GM23248 (cell line): Measurements from ENCODE around the gene ZFTA.
"Not testable (repeated sequence)": the region's sequence is repeated elsewhere in the genome, so short reads cannot be mapped to it uniquely, and the experiment has no call there.

Experiments used
- EZH2 ChIP-seq: fragments of 200-600 bp; sonication (generic); IDR thresholded peaks from 2 replicates; pipeline ENCODE4 v1.6.1; 2018; ENCODE audit warnings: antibody characterized with exemption, mild to moderate bottlenecking; ENCODE audit not compliant: insufficient read depth, poor library complexity, severe bottlenecking
- EZH2phosphoT487 ChIP-seq: fragments of 200-600 bp; sonication (generic); IDR thresholded peaks from 2 replicates; pipeline ENCODE4 v1.6.1; 2018; ENCODE audit warnings: antibody characterized with exemption, moderate library complexity, mild to moderate bottlenecking, low read depth; ENCODE audit not compliant: insufficient read depth

GRCh38 chr11:63771741-63772318 is 3.3 kb upstream of the ZFTA start:
- TF ChIP-seq EZH2, EZH2phosphoT487: not testable (repeated sequence)
